DND-41 (cell line): ENCODE data around the gene MVB12A.

Experiments used
- ATAC-seq: fragments of 200-7000 bp; cut with Tn5 transposase; 3 replicates; pipeline ENCODE4 v1.9.1; 2021; ENCODE audit warnings: low read depth; ENCODE audit not compliant: insufficient read depth
- DNase-seq: peaks from one replicate; pipeline ENCODE4 v3.0.0-alpha.2; 2020
- H2AFZ ChIP-seq: 2 replicates; pipeline ENCODE4 v1.6.0; 2012; ENCODE audit warnings: low read depth, low read length
- H3K27ac ChIP-seq: 2 replicates; pipeline ENCODE4 v1.5.1; 2012; ENCODE audit warnings: low read length, inconsistent platforms
- H3K27me3 ChIP-seq: fragments of 200-600 bp; sonication (generic); 2 replicates; pipeline ENCODE4 v1.6.0; 2012; ENCODE audit warnings: low read length, mild to moderate bottlenecking, inconsistent platforms; ENCODE audit not compliant: insufficient read depth, poor library complexity
- H3K36me3 ChIP-seq: 2 replicates; pipeline ENCODE4 v1.5.1; 2012; ENCODE audit warnings: low read length, inconsistent platforms; ENCODE audit not compliant: insufficient read depth
- H3K4me1 ChIP-seq: 2 replicates; pipeline ENCODE4 v1.5.1; 2012; ENCODE audit warnings: mild to moderate bottlenecking, low read length; ENCODE audit not compliant: insufficient read depth
- H3K4me2 ChIP-seq: 2 replicates; pipeline ENCODE4 v1.6.0; 2012; ENCODE audit warnings: mild to moderate bottlenecking, moderate library complexity, low read length, inconsistent platforms; ENCODE audit not compliant: insufficient read depth
- H3K4me3 ChIP-seq, 2 experiments: fragments of 200-600 bp in 1 of 2; shearing (Covaris generic) in 1 of 2; 2 replicates each; pipeline ENCODE4 v1.5.1; 2012 to 2016; ENCODE audit warnings: inconsistent platforms in 2 of 2, low read length in 2 of 2, mild to moderate bottlenecking in 2 of 2, low read depth in 1 of 2, moderate library complexity in 1 of 2
- H3K79me2 ChIP-seq: 2 replicates; pipeline ENCODE4 v1.6.0; 2012; ENCODE audit warnings: low read length, inconsistent platforms; ENCODE audit not compliant: insufficient read depth
- H3K9ac ChIP-seq: 2 replicates; pipeline ENCODE4 v1.6.0; 2012; ENCODE audit warnings: low read depth, mild to moderate bottlenecking, inconsistent platforms, low read length, moderate library complexity
- H3K9me3 ChIP-seq: 2 replicates; pipeline ENCODE4 v1.5.1; 2012; ENCODE audit warnings: low read length, moderate library complexity, mild to moderate bottlenecking, inconsistent platforms; ENCODE audit not compliant: insufficient read depth, severe bottlenecking
- H4K20me1 ChIP-seq: 2 replicates; pipeline ENCODE4 v1.6.0; 2012; ENCODE audit warnings: low read length; ENCODE audit not compliant: insufficient read depth
- EZH2 ChIP-seq: IDR thresholded peaks from 3 replicates; pipeline ENCODE4 v1.6.1; 2012; ENCODE audit warnings: borderline replicate concordance, low read depth, mild to moderate bottlenecking, moderate library complexity, low read length, inconsistent platforms; ENCODE audit not compliant: severe bottlenecking
- TF ChIP-seq, protein P1 (sequence below): IDR thresholded peaks from 2 replicates; pipeline ENCODE4 v1.5.1; 2012; ENCODE audit warnings: borderline replicate concordance, low read length, moderate library complexity, mild to moderate bottlenecking; ENCODE audit not compliant: poor library complexity, severe bottlenecking; ENCODE audit errors: extremely low read depth

The MVB12A gene

DNA sequence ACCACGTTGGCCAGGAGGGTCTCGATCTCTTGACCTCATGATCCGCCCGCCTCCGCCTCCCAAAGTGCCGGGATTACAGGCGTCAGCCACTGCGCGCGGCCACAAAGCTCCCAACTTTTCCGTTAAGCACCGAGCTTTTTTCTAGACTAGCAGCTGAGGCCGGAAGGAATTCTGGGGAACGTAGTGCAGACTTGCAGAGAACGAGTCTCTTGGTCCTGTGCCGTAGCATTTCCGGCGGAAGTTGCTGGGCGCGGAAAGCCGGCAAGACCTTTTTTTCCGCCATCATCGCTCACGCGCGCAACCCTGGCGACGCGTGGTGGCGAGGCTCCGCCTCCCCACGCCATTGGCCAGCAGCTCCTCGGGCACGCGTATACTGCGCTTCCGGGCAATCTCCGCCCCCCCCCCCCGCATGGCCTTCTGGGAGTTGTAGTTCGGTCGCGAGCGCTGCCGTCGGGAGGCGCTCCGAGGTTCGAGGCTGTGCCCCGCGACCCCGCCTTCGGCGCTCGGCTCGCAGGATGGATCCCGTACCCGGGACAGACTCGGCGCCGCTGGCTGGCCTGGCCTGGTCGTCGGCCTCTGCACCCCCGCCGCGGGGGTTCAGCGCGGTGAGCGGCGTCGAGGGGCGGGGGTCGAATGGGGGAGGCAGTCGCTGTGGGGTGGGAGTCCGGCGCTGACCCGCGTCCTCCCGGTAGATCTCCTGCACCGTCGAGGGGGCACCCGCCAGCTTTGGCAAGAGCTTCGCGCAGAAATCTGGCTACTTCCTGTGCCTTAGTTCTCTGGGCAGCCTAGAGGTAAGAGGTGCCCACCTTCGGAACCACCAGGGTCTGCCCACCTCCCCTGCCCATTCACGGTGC, at the start of gene MVB12A:
TSS of gene MVB12A (plus strand) at position 427 of the 854 bp plus-strand sequence. CDS start at position 516, 89 bp downstream.
- peak within 1 kb of the TSS; percentile 66 to 67 for H3K4me3 ChIP-seq

DNA sequence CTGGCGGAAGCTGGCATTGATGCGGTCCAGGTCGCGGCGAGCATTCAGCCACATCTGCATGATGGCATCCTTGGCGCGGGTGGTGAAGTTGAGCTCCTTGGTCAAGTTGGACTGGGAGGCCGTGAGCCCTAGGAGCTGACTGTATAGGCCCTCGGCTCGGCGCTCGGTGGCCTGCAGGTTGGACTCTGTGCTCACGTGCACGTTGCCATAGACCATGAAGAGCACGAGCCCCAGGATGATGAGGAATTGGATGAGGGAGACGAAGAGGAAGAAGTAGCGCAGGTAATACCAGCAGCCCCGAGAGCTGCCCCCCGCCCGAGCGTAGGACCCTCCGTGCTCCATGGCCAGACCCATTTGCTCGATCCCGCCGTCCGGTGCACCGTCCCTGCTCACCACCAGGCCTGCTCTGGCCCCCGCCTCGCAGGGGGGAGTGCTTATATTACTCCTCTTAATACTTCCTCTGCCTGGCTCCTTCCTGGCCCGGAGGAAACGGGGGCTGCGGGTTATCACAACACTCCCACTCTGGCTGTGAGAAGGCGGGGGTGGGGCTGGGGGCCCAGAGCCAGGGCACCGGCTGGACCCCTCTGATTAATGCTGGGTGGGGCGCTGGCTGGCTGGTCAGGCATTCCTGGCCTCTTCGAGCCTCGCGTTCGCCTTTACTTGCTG, 42.8 kb upstream of the MVB12A start, which contains the start of gene PLVAP:
TSS of gene PLVAP (minus strand) at position 408 of the 666 bp plus-strand sequence. CDS start at position 354, 54 bp downstream.
- H3K4me1 ChIP-seq = no peaks in the 10 kb centered on the region
- H3K27me3 ChIP-seq = no peaks in the 10 kb centered on the region
- H2AFZ ChIP-seq = no peak within 1 kb of the TSS
- DNase-seq = no peak
- no peaks in the 10 kb centered on the region for H3K9me3 ChIP-seq
- H3K36me3 ChIP-seq = no peaks in the 10 kb centered on the region
- no peak within 1 kb of the TSS for H3K9ac ChIP-seq
- no peaks in the 10 kb centered on the region for H4K20me1 ChIP-seq
- TF ChIP-seq EZH2 = no peak
- TF ChIP-seq, protein P1, sequence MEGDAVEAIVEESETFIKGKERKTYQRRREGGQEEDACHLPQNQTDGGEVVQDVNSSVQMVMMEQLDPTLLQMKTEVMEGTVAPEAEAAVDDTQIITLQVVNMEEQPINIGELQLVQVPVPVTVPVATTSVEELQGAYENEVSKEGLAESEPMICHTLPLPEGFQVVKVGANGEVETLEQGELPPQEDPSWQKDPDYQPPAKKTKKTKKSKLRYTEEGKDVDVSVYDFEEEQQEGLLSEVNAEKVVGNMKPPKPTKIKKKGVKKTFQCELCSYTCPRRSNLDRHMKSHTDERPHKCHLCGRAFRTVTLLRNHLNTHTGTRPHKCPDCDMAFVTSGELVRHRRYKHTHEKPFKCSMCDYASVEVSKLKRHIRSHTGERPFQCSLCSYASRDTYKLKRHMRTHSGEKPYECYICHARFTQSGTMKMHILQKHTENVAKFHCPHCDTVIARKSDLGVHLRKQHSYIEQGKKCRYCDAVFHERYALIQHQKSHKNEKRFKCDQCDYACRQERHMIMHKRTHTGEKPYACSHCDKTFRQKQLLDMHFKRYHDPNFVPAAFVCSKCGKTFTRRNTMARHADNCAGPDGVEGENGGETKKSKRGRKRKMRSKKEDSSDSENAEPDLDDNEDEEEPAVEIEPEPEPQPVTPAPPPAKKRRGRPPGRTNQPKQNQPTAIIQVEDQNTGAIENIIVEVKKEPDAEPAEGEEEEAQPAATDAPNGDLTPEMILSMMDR = no peak
- no peak within 1 kb of the TSS for H3K4me3 ChIP-seq
- no peak for ATAC-seq
- H3K79me2 ChIP-seq = no peaks in the 10 kb centered on the region
- no peak within 1 kb of the TSS for H3K27ac ChIP-seq
- H3K4me2 ChIP-seq = no peak within 1 kb of the TSS

More for the DNA sequence above, at the start of gene MVB12A:
- Histone ChIP-seq H4K20me1 (no peaks in the 10 kb centered on the region), H3K36me3 (peaks cover 14% of the 10 kb centered on the region), H3K79me2 (peaks cover 15% of the 10 kb centered on the region), H3K4me2 (peak within 1 kb of the TSS; percentile 91), H2AFZ (peak within 1 kb of the TSS; percentile 83), H3K4me1 (peaks cover 19% of the 10 kb centered on the region), H3K27ac (peak within 1 kb of the TSS; percentile 86), H3K27me3 (no peaks in the 10 kb centered on the region), H3K9me3 (no peaks in the 10 kb centered on the region), H3K9ac (peak within 1 kb of the TSS; percentile 72)
- DNase-seq (peak; percentile 98), ATAC-seq (peak; percentile 91)
- TF ChIP-seq, protein P1 = no peak
- no peak for TF ChIP-seq EZH2

- TF ChIP-seq, protein P1 = no peak
- no peak for TF ChIP-seq EZH2
- DNase-seq (no peak), ATAC-seq (no peak)
- H3K27ac ChIP-seq = no peak overlapping the region
- no peaks in the 10 kb centered on the region for H4K20me1 ChIP-seq
- H3K79me2 ChIP-seq = no peaks in the 10 kb centered on the region
- no peaks in the 10 kb centered on the region for H3K27me3 ChIP-seq
- H3K4me3 ChIP-seq = no peak overlapping the region
- no peaks in the 10 kb centered on the region for H3K9me3 ChIP-seq
- H2AFZ ChIP-seq = no peak overlapping the region
- no peak overlapping the region for H3K4me2 ChIP-seq
- no peak overlapping the region for H3K9ac ChIP-seq
- no peaks in the 10 kb centered on the region for H3K36me3 ChIP-seq
- H3K4me1 ChIP-seq = peaks cover 12% of the 10 kb centered on the region
Measured at GRCh38 chr19:17378271-17378670, 41.6 kb upstream of the MVB12A start.
